SK-N-SH treated with all-trans-retinoic acid at 6 μM for 48 hours (cell line): Measurements from ENCODE around the gene WDR7.

ENCODE experiments used
- ATAC-seq: fragments of 200-7000 bp; cut with Tn5 transposase; 3 replicates; pipeline ENCODE4 v1.9.1; 2020; ENCODE audit warnings: mild to moderate bottlenecking, moderate library complexity
- ARNTL ChIP-seq: fragments of 450-650 bp; formaldehyde crosslinking; IDR thresholded peaks from 2 replicates; pipeline ENCODE4 v1.5.0; 2020; ENCODE audit warnings: low read depth, mild to moderate bottlenecking, moderate library complexity, borderline replicate concordance
- BACH2 ChIP-seq: fragments of 250-450 bp; sonication (Bioruptor Pico); IDR thresholded peaks from 2 replicates; pipeline ENCODE4 v1.9.0; 2021; ENCODE audit warnings: mild to moderate bottlenecking, borderline replicate concordance
- CSDC2 ChIP-seq: fragments of 250-450 bp; sonication (Bioruptor Pico); IDR thresholded peaks from 2 replicates; pipeline ENCODE4 v1.5.0; 2020; ENCODE audit warnings: mild to moderate bottlenecking, moderate library complexity
- ESRRG ChIP-seq: fragments of 250-450 bp; sonication (Bioruptor Pico); IDR thresholded peaks from 2 replicates; pipeline ENCODE4 v1.6.1; 2021; ENCODE audit warnings: mild to moderate bottlenecking
- GLIS3 ChIP-seq: fragments of 250-450 bp; sonication (Bioruptor Pico); IDR thresholded peaks from 2 replicates; pipeline ENCODE4 v1.5.0; 2020; ENCODE audit warnings: mild to moderate bottlenecking, moderate library complexity
- ISL1 ChIP-seq: fragments of 250-450 bp; sonication (Bioruptor Pico); IDR thresholded peaks from 2 replicates; pipeline ENCODE4 v2.1.2; 2022; ENCODE audit warnings: mild to moderate bottlenecking, moderate library complexity
- OSR1 ChIP-seq: fragments of 250-450 bp; sonication (Bioruptor Pico); IDR thresholded peaks from 2 replicates; pipeline ENCODE4 v1.8.0; 2022; ENCODE audit warnings: moderate library complexity, mild to moderate bottlenecking, inconsistent platforms
- PPARA ChIP-seq: fragments of 250-450 bp; sonication (Bioruptor Pico); IDR thresholded peaks from 2 replicates; pipeline ENCODE4 v1.5.0; 2020; ENCODE audit warnings: mild to moderate bottlenecking, borderline replicate concordance
- RARB ChIP-seq: fragments of 250-450 bp; sonication (Bioruptor Pico); IDR thresholded peaks from 2 replicates; pipeline ENCODE4 v1.8.0; 2021; ENCODE audit warnings: mild to moderate bottlenecking, moderate library complexity
- SNAI2 ChIP-seq: fragments of 250-450 bp; sonication (Bioruptor Pico); IDR thresholded peaks from 2 replicates; pipeline ENCODE4 v1.5.0; 2020; ENCODE audit warnings: mild to moderate bottlenecking, moderate library complexity
- TCF4 ChIP-seq: fragments of 250-450 bp; sonication (Bioruptor Pico); IDR thresholded peaks from 2 replicates; pipeline ENCODE4 v1.8.0; 2021; ENCODE audit warnings: mild to moderate bottlenecking, moderate library complexity, borderline replicate concordance
- TOX ChIP-seq: fragments of 250-450 bp; sonication (Bioruptor Pico); IDR thresholded peaks from 2 replicates; pipeline ENCODE4 v1.8.0; 2021; ENCODE audit warnings: mild to moderate bottlenecking, moderate library complexity, borderline replicate concordance
- TSHZ2 ChIP-seq: fragments of 250-450 bp; sonication (Bioruptor Pico); IDR thresholded peaks from 2 replicates; pipeline ENCODE4 v1.5.0; 2020; ENCODE audit warnings: mild to moderate bottlenecking, moderate library complexity
- ZC3H10 ChIP-seq: fragments of 250-450 bp; sonication (Bioruptor Pico); IDR thresholded peaks from 2 replicates; pipeline ENCODE4 v1.5.1; 2021; ENCODE audit warnings: mild to moderate bottlenecking, moderate library complexity
- ZFP3 ChIP-seq: fragments of 250-450 bp; sonication (Bioruptor Pico); IDR thresholded peaks from 2 replicates; pipeline ENCODE4 v1.5.0; 2020; ENCODE audit warnings: mild to moderate bottlenecking, moderate library complexity
- ZNF565 ChIP-seq: fragments of 450-650 bp; formaldehyde crosslinking; conservative IDR thresholded peaks from 2 replicates; pipeline ENCODE4 v1.5.0; 2020; ENCODE audit warnings: low read depth, mild to moderate bottlenecking, moderate library complexity
- ZNF70 ChIP-seq: fragments of 450-650 bp; formaldehyde crosslinking; IDR thresholded peaks from 2 replicates; pipeline ENCODE4 v1.5.0; 2020; ENCODE audit warnings: mild to moderate bottlenecking, moderate library complexity
- ZNF8 ChIP-seq: fragments of 450-650 bp; formaldehyde crosslinking; IDR thresholded peaks from 2 replicates; pipeline ENCODE4 v1.5.0; 2020; ENCODE audit warnings: mild to moderate bottlenecking, moderate library complexity
- TF ChIP-seq, protein P1 (sequence below): fragments of 250-450 bp; sonication (Bioruptor Pico); IDR thresholded peaks from 2 replicates; pipeline ENCODE4 v1.5.1; 2021; ENCODE audit warnings: mild to moderate bottlenecking, moderate library complexity
- TF ChIP-seq, protein P2 (sequence below): fragments of 250-450 bp; sonication (Bioruptor Pico); IDR thresholded peaks from 2 replicates; pipeline ENCODE4 v1.8.0; 2021; ENCODE audit warnings: low read depth, mild to moderate bottlenecking, moderate library complexity, borderline replicate concordance
- TF ChIP-seq, protein P3 (sequence below): fragments of 250-450 bp; sonication (Bioruptor Pico); IDR thresholded peaks from 2 replicates; pipeline ENCODE4 v1.5.1; 2020; ENCODE audit warnings: low read depth, mild to moderate bottlenecking, moderate library complexity
- TF ChIP-seq, protein P4 (sequence below): fragments of 250-450 bp; sonication (Bioruptor Pico); IDR thresholded peaks from 2 replicates; pipeline ENCODE4 v1.8.0; 2020; ENCODE audit warnings: mild to moderate bottlenecking, moderate library complexity, borderline replicate concordance

WDR7 gene

DNA sequence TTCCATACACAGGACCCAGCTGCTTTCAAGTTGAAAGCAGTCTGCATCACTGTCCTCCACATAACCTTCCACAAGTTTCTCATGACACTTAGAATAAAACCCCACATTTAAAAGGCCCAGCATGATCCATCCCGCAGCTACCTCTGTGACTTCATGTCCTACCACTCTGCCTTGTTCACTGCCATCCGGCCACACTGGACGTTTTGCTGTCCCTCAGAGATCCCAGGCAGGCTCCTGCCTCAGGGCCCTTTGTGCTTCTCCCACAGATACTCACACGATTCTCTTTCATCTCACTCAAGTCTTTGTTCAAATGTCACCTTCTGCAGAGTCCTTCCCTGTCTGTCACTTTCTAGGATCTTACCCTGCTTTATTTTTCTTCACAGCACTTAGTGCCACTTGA, 262.8 kb downstream of the WDR7 start:
- no peak for ATAC-seq
- TF ChIP-seq OSR1 (CRISPR knock-in tag): no peak
- no peak for TF ChIP-seq TOX (CRISPR knock-in tag)

DNA sequence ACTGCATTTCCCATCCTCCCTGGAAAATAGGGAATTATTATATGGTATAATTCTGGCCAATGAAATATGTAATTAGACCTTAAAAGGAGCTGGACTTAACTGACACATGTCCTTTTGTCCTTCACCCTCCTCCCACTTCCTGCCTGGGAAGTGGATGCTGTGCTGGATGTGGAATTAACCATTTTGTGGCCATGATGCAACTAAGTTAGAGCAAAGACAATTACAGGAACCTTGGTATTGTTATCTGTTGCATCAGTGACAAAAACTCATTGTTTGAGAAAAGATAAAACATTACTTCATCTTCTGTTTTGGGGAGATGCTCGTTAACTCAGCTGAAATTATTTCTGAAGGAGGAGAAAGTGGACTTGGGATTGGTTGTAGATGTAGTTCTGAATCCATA, 268.0 kb downstream of the WDR7 start:
- TF ChIP-seq, protein P1, sequence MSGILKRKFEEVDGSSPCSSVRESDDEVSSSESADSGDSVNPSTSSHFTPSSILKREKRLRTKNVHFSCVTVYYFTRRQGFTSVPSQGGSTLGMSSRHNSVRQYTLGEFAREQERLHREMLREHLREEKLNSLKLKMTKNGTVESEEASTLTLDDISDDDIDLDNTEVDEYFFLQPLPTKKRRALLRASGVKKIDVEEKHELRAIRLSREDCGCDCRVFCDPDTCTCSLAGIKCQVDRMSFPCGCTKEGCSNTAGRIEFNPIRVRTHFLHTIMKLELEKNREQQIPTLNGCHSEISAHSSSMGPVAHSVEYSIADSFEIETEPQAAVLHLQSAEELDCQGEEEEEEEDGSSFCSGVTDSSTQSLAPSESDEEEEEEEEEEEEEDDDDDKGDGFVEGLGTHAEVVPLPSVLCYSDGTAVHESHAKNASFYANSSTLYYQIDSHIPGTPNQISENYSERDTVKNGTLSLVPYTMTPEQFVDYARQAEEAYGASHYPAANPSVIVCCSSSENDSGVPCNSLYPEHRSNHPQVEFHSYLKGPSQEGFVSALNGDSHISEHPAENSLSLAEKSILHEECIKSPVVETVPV: no peak
- TF ChIP-seq CSDC2 (no peak), PPARA (no peak), TCF4 (CRISPR knock-in tag) (no peak), GLIS3 (CRISPR knock-in tag) (no peak), ZNF70 (no peak), ISL1 (no peak), BACH2 (no peak), ZC3H10 (CRISPR knock-in tag) (no peak), ZNF565 (CRISPR knock-in tag) (no peak), TOX (CRISPR knock-in tag) (no peak), SNAI2 (CRISPR knock-in tag) (no peak), ARNTL (CRISPR knock-in tag) (no peak), ESRRG (no peak), RARB (no peak), ZNF8 (no peak), TSHZ2 (no peak)
- TF ChIP-seq, protein P2, sequence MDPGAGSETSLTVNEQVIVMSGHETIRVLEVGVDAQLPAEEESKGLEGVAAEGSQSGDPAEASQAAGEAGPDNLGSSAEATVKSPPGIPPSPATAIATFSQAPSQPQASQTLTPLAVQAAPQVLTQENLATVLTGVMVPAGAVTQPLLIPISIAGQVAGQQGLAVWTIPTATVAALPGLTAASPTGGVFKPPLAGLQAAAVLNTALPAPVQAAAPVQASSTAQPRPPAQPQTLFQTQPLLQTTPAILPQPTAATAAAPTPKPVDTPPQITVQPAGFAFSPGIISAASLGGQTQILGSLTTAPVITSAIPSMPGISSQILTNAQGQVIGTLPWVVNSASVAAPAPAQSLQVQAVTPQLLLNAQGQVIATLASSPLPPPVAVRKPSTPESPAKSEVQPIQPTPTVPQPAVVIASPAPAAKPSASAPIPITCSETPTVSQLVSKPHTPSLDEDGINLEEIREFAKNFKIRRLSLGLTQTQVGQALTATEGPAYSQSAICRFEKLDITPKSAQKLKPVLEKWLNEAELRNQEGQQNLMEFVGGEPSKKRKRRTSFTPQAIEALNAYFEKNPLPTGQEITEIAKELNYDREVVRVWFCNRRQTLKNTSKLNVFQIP (CRISPR knock-in tag): no peak
- TF ChIP-seq, protein P3, sequence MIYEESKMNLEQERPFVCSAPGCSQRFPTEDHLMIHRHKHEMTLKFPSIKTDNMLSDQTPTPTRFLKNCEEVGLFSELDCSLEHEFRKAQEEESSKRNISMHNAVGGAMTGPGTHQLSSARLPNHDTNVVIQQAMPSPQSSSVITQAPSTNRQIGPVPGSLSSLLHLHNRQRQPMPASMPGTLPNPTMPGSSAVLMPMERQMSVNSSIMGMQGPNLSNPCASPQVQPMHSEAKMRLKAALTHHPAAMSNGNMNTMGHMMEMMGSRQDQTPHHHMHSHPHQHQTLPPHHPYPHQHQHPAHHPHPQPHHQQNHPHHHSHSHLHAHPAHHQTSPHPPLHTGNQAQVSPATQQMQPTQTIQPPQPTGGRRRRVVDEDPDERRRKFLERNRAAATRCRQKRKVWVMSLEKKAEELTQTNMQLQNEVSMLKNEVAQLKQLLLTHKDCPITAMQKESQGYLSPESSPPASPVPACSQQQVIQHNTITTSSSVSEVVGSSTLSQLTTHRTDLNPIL (CRISPR knock-in tag): no peak
- TF ChIP-seq, protein P4, sequence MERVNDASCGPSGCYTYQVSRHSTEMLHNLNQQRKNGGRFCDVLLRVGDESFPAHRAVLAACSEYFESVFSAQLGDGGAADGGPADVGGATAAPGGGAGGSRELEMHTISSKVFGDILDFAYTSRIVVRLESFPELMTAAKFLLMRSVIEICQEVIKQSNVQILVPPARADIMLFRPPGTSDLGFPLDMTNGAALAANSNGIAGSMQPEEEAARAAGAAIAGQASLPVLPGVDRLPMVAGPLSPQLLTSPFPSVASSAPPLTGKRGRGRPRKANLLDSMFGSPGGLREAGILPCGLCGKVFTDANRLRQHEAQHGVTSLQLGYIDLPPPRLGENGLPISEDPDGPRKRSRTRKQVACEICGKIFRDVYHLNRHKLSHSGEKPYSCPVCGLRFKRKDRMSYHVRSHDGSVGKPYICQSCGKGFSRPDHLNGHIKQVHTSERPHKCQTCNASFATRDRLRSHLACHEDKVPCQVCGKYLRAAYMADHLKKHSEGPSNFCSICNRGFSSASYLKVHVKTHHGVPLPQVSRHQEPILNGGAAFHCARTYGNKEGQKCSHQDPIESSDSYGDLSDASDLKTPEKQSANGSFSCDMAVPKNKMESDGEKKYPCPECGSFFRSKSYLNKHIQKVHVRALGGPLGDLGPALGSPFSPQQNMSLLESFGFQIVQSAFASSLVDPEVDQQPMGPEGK (CRISPR knock-in tag): no peak
- no peak for ATAC-seq

GRCh38 chr18:56921896-56922480, 270.8 kb downstream of the WDR7 start:
- no peak for ATAC-seq
- TF ChIP-seq PPARA: no peak
- no peak for TF ChIP-seq ZNF70
- no peak for TF ChIP-seq GLIS3 (CRISPR knock-in tag)
- TF ChIP-seq TOX (CRISPR knock-in tag): no peak
- no peak for TF ChIP-seq ZFP3 (CRISPR knock-in tag)
- TF ChIP-seq OSR1 (CRISPR knock-in tag): no peak
- TF ChIP-seq BACH2: no peak
- no peak for TF ChIP-seq ZNF8
- TF ChIP-seq ARNTL (CRISPR knock-in tag): no peak
- TF ChIP-seq, protein P3 (CRISPR knock-in tag): no peak
- no peak for TF ChIP-seq TCF4 (CRISPR knock-in tag)
- no peak for TF ChIP-seq SNAI2 (CRISPR knock-in tag)
- no peak for TF ChIP-seq CSDC2
- TF ChIP-seq, protein P2 (CRISPR knock-in tag): no peak
- TF ChIP-seq TSHZ2: no peak
- no peak for TF ChIP-seq ZNF565 (CRISPR knock-in tag)
